ENCODE measurements around the gene MMUT.
"Not testable (repeated sequence)": the region's sequence is repeated elsewhere in the genome, so short reads cannot be mapped to it uniquely, and the experiment has no call there.

The MMUT gene

GRCh38 chr6:49423817-49424216 is 39.2 kb downstream of the MMUT start:
- Histone ChIP-seq H3K4me3 (ENCODE audit: low read length) (no peak overlapping the region), H3K4me1 (ENCODE audit: insufficient read depth, low read length) (no peaks in the 10 kb centered on the region), H3K36me3 (ENCODE audit: insufficient read depth, low read length) (no peaks in the 10 kb centered on the region), H3K9ac (ENCODE audit: low read depth, low read length) (no peak overlapping the region), H3K27me3 (ENCODE audit: insufficient read depth, low read length) (no peaks in the 10 kb centered on the region), H3K27ac (ENCODE audit: low read depth, low read length) (no peak overlapping the region), H3K9me3 (ENCODE audit: insufficient read depth, low read depth, low read length) (no peaks in the 10 kb centered on the region)
- WGBS = 65% methylated on average over 1 of the region's 1 CpG

- H3K27ac ChIP-seq (ENCODE audit: low read depth, low read length) = no peak overlapping the region
- H3K9ac ChIP-seq (ENCODE audit: low read depth, low read length) = no peak overlapping the region
- no peaks in the 10 kb centered on the region for H3K27me3 ChIP-seq (ENCODE audit: insufficient read depth, low read length)
- WGBS = 94% methylated on average over 4 of the region's 4 CpGs
- no peak overlapping the region for H3K4me3 ChIP-seq (ENCODE audit: low read length)
- no peaks in the 10 kb centered on the region for H3K36me3 ChIP-seq (ENCODE audit: insufficient read depth, low read length)
- H3K4me1 ChIP-seq (ENCODE audit: insufficient read depth, low read length) = no peaks in the 10 kb centered on the region
- no peaks in the 10 kb centered on the region for H3K9me3 ChIP-seq (ENCODE audit: insufficient read depth, low read depth, low read length)
Observed at GRCh38 chr6:49416195-49416594, 46.9 kb downstream of the MMUT start.

GRCh38 chr6:49415358-49415757 is 47.7 kb downstream of the MMUT start:
- Histone ChIP-seq H3K9me3 (ENCODE audit: insufficient read depth, low read depth, low read length) (no peaks in the 10 kb centered on the region), H3K36me3 (ENCODE audit: insufficient read depth, low read length) (no peaks in the 10 kb centered on the region), H3K9ac (ENCODE audit: low read depth, low read length) (no peak overlapping the region), H3K4me3 (ENCODE audit: low read length) (no peak overlapping the region), H3K4me1 (ENCODE audit: insufficient read depth, low read length) (no peaks in the 10 kb centered on the region), H3K27ac (ENCODE audit: low read depth, low read length) (no peak overlapping the region), H3K27me3 (ENCODE audit: insufficient read depth, low read length) (no peaks in the 10 kb centered on the region)
- WGBS = 100% methylated on average over 1 of the region's 1 CpG

GRCh38 chr6:49410564-49410963 is 52.5 kb downstream of the MMUT start:
- Histone ChIP-seq H3K4me3 (ENCODE audit: low read length) (no peak overlapping the region), H3K36me3 (ENCODE audit: insufficient read depth, low read length) (no peaks in the 10 kb centered on the region), H3K9me3 (ENCODE audit: insufficient read depth, low read depth, low read length) (no peaks in the 10 kb centered on the region), H3K4me1 (ENCODE audit: insufficient read depth, low read length) (no peaks in the 10 kb centered on the region), H3K27ac (ENCODE audit: low read depth, low read length) (no peak overlapping the region), H3K27me3 (ENCODE audit: insufficient read depth, low read length) (no peaks in the 10 kb centered on the region), H3K9ac (ENCODE audit: low read depth, low read length) (no peak overlapping the region)
- WGBS = 98% methylated on average over 2 of the region's 3 CpGs

GRCh38 chr6:49409951-49410542 is 53.0 kb downstream of the MMUT start:
- 38% methylated on average over 9 of the region's 9 CpGs for WGBS
- no peaks in the 10 kb centered on the region for H3K36me3 ChIP-seq (ENCODE audit: insufficient read depth, low read length)

GRCh38 chr6:49406250-49406970 is 56.6 kb downstream of the MMUT start:
- Histone ChIP-seq H3K9ac (ENCODE audit: low read depth, low read length) (no peak overlapping the region), H3K27me3 (ENCODE audit: insufficient read depth, low read length) (no peaks in the 10 kb centered on the region), H3K9me3 (ENCODE audit: insufficient read depth, low read depth, low read length) (no peaks in the 10 kb centered on the region), H3K4me3 (ENCODE audit: low read length) (no peak overlapping the region), H3K27ac (ENCODE audit: low read depth, low read length) (no peak overlapping the region), H3K4me1 (ENCODE audit: insufficient read depth, low read length) (no peaks in the 10 kb centered on the region), H3K36me3 (ENCODE audit: insufficient read depth, low read length) (no peaks in the 10 kb centered on the region)
- WGBS = 96% methylated on average over 5 of the region's 5 CpGs

More at GRCh38 chr6:49409951-49410542, 53.0 kb downstream of the MMUT start:
- Histone ChIP-seq H3K27ac (ENCODE audit: low read depth, low read length) (no peak overlapping the region), H3K9me3 (ENCODE audit: insufficient read depth, low read depth, low read length) (no peaks in the 10 kb centered on the region), H3K9ac (ENCODE audit: low read depth, low read length) (no peak overlapping the region), H3K27me3 (ENCODE audit: insufficient read depth, low read length) (no peaks in the 10 kb centered on the region), H3K4me1 (ENCODE audit: insufficient read depth, low read length) (no peaks in the 10 kb centered on the region), H3K4me3 (ENCODE audit: low read length) (no peak overlapping the region)

GRCh38 chr6:49401063-49401462 is 62.0 kb downstream of the MMUT start:
- WGBS = 87% methylated on average over 2 of the region's 3 CpGs
- Histone ChIP-seq H3K27me3 (ENCODE audit: insufficient read depth, low read length) (no peaks in the 10 kb centered on the region), H3K36me3 (ENCODE audit: insufficient read depth, low read length) (no peaks in the 10 kb centered on the region), H3K27ac (ENCODE audit: low read depth, low read length) (no peak overlapping the region), H3K9me3 (ENCODE audit: insufficient read depth, low read depth, low read length) (no peaks in the 10 kb centered on the region), H3K9ac (ENCODE audit: low read depth, low read length) (no peak overlapping the region), H3K4me3 (ENCODE audit: low read length) (no peak overlapping the region), H3K4me1 (ENCODE audit: insufficient read depth, low read length) (no peaks in the 10 kb centered on the region)

GRCh38 chr6:49386667-49387508 is 76.2 kb downstream of the MMUT start:
- H3K27ac ChIP-seq (ENCODE audit: low read depth, low read length) = not testable (repeated sequence)

GRCh38 chr6:49384904-49385303 is 78.1 kb downstream of the MMUT start:
- Histone ChIP-seq H3K9ac (ENCODE audit: low read depth, low read length) (no peak overlapping the region), H3K4me3 (ENCODE audit: low read length) (no peak overlapping the region), H3K9me3 (ENCODE audit: insufficient read depth, low read depth, low read length) (0 out of 2 replicates have a peak, but pooled peaks cover 4% of the 10 kb centered on the region), H3K4me1 (ENCODE audit: insufficient read depth, low read length) (no peaks in the 10 kb centered on the region), H3K36me3 (ENCODE audit: insufficient read depth, low read length) (no peaks in the 10 kb centered on the region), H3K27me3 (ENCODE audit: insufficient read depth, low read length) (no peaks in the 10 kb centered on the region), H3K27ac (ENCODE audit: low read depth, low read length) (no peak overlapping the region)
- 95% methylated on average over 1 of the region's 2 CpGs for WGBS

More at GRCh38 chr6:49386667-49387508, 76.2 kb downstream of the MMUT start:
- H3K4me1 ChIP-seq (ENCODE audit: insufficient read depth, low read length); H3K27me3 ChIP-seq (ENCODE audit: insufficient read depth, low read length); H3K9ac ChIP-seq (ENCODE audit: low read depth, low read length); H3K9me3 ChIP-seq (ENCODE audit: insufficient read depth, low read depth, low read length); H3K4me3 ChIP-seq (ENCODE audit: low read length); H3K36me3 ChIP-seq (ENCODE audit: insufficient read depth, low read length): not testable (repeated sequence)
- WGBS = 91% methylated on average over 23 of the region's 28 CpGs

All from HUES64 (cell line).